OCI-LY3 (cell line): ENCODE results near the gene LTBP1.

Experiments
- H2AFZ ChIP-seq: fragments of 200-600, 300-600 bp; shearing (Covaris generic); 2 replicates; pipeline ENCODE4 v1.6.0; 2014; ENCODE audit warnings: antibody characterized with exemption, low read depth, low read length
- H3K27ac ChIP-seq: fragments of 200-600, 300-600 bp; sonication (generic); 2 replicates; pipeline ENCODE4 v1.5.1; 2014; ENCODE audit warnings: mild to moderate bottlenecking, low read length, moderate library complexity, mixed read lengths
- H3K27me3 ChIP-seq: fragments of 200-600, 300-600 bp; sonication (generic); 2 replicates; pipeline ENCODE4 v1.6.1; 2014; ENCODE audit warnings: low read depth, low read length, mixed read lengths
- H3K36me3 ChIP-seq: fragments of 200-600, 300-600 bp; sonication (generic); replicated peaks from 2 replicates; pipeline ENCODE3; 2014; ENCODE audit warnings: low read depth, low read length, mixed read lengths
- H3K4me1 ChIP-seq: fragments of 300-600, 200-600 bp; sonication (generic); 2 replicates; pipeline ENCODE4 v1.6.1; 2014; ENCODE audit warnings: low read length, mixed read lengths
- H3K4me2 ChIP-seq: fragments of 200-600, 300-600 bp; sonication (generic); 2 replicates; pipeline ENCODE4 v1.6.1; 2014; ENCODE audit warnings: low read length, mixed read lengths
- H3K4me3 ChIP-seq: fragments of 300-600, 200-600 bp; sonication (generic); 2 replicates; pipeline ENCODE4 v1.5.1; 2014; ENCODE audit warnings: antibody characterized with exemption, mild to moderate bottlenecking, low read length, moderate library complexity
- H3K79me2 ChIP-seq: fragments of 300-600, 200-600 bp; shearing (Covaris generic); 2 replicates; pipeline ENCODE4 v1.6.1; 2014; ENCODE audit warnings: mild to moderate bottlenecking, low read length, mixed read lengths
- H3K9ac ChIP-seq: fragments of 300-600, 200-600 bp; shearing (Covaris generic); 2 replicates; pipeline ENCODE4 v1.6.0; 2014; ENCODE audit warnings: mild to moderate bottlenecking, low read length, moderate library complexity
- H3K9me3 ChIP-seq: fragments of 200-600, 300-600 bp; shearing (Covaris generic); 2 replicates; pipeline ENCODE4 v1.6.1; 2014; ENCODE audit warnings: low read length, mixed read lengths; ENCODE audit not compliant: insufficient read depth
- H4K20me1 ChIP-seq: fragments of 200-600, 300-600 bp; sonication (generic); 2 replicates; pipeline ENCODE4 v1.6.1; 2016; ENCODE audit warnings: low read length, mixed read lengths; ENCODE audit not compliant: insufficient read depth
- EZH2phosphoT487 ChIP-seq: fragments of 200-600 bp; shearing (Covaris generic); IDR thresholded peaks from 2 replicates; pipeline ENCODE4 v1.6.1; 2018; ENCODE audit warnings: antibody characterized with exemption, mixed run types, low read depth
- TF ChIP-seq, protein P1 (sequence below): fragments of 200-600, 300-600 bp; sonication (generic); IDR thresholded peaks from 2 replicates; pipeline ENCODE4 v1.5.1; 2014; ENCODE audit warnings: antibody characterized with exemption, low read length, low read depth

Gene LTBP1

DNA sequence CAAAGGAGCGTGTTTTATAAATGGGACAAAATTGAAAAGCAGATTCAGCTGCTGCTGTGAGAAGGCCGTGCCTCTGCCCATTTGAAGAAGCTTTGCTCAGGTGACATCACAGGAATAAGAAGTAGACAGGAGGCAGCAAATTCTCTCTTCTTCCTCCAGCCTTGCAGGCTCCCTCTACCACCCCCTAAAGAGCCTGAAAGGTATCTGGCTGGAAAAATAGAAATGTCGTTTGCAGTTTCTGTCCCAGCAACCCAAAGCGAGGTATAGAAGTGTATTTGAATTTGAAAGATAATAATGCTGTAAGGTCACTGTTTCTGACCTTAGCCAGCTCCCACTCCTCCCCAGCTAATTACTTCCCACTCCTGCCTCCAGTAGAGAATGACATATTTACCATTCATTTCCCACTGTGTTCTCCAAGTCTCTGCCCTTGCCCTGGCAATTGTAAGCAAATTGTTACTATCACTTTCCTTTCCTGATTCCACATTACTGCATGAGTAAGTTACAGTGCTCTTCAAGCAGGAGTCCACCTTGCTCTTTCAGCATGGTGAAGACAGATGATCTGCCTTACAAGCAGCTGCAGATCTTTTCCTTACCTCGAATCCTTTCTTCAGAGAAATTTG, 472.9 kb downstream of the LTBP1 start:
- Histone ChIP-seq H3K9ac (no peak overlapping the region), H3K27me3 (no peaks in the 10 kb centered on the region), H4K20me1 (no peaks in the 10 kb centered on the region), H3K79me2 (no peaks in the 10 kb centered on the region), H3K9me3 (no peaks in the 10 kb centered on the region), H3K4me2 (peak overlapping the region; percentile 33), H3K36me3 (no peaks in the 10 kb centered on the region), H2AFZ (no peak overlapping the region), H3K4me3 (no peak overlapping the region), H3K27ac (no peak overlapping the region), H3K4me1 (peaks cover 9% of the 10 kb centered on the region)
- no peak for TF ChIP-seq EZH2phosphoT487
- TF ChIP-seq, protein P1, sequence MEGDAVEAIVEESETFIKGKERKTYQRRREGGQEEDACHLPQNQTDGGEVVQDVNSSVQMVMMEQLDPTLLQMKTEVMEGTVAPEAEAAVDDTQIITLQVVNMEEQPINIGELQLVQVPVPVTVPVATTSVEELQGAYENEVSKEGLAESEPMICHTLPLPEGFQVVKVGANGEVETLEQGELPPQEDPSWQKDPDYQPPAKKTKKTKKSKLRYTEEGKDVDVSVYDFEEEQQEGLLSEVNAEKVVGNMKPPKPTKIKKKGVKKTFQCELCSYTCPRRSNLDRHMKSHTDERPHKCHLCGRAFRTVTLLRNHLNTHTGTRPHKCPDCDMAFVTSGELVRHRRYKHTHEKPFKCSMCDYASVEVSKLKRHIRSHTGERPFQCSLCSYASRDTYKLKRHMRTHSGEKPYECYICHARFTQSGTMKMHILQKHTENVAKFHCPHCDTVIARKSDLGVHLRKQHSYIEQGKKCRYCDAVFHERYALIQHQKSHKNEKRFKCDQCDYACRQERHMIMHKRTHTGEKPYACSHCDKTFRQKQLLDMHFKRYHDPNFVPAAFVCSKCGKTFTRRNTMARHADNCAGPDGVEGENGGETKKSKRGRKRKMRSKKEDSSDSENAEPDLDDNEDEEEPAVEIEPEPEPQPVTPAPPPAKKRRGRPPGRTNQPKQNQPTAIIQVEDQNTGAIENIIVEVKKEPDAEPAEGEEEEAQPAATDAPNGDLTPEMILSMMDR, result no peak

GRCh38 chr2:33420726-33421125, 474.0 kb downstream of the LTBP1 start:
- Histone ChIP-seq H3K27ac (no peak overlapping the region), H2AFZ (no peak overlapping the region; the same call in 1 of the 2 replicates), H3K27me3 (no peaks in the 10 kb centered on the region), H3K4me1 (peaks cover 9% of the 10 kb centered on the region), H3K79me2 (no peaks in the 10 kb centered on the region), H3K9me3 (no peaks in the 10 kb centered on the region), H4K20me1 (no peaks in the 10 kb centered on the region), H3K4me3 (no peak overlapping the region), H3K9ac (no peak overlapping the region), H3K4me2 (no peak overlapping the region), H3K36me3 (no peaks in the 10 kb centered on the region)
- TF ChIP-seq, protein P1, result no peak
- TF ChIP-seq EZH2phosphoT487, result no peak

DNA sequence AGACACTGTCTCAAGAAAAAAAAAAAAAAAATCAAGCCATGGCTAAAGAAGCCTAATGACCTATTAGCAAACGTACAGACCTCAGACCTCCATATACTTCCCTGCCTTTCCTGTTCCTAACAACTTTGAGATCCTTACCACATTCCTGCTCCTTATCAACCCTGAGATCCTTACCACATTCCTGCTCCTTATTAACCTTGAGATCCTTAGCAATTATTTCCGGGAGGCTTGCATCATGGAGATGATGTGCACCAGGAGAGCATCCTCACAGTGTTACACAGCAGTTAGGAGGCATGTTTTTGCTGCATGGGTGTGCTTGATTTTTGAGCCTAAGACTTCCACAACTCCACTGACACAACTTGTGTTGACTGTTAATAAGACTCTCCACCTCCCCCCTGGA, 475.1 kb downstream of the LTBP1 start:
- Histone ChIP-seq H4K20me1 (no peaks in the 10 kb centered on the region), H3K9me3 (no peaks in the 10 kb centered on the region), H3K27me3 (no peaks in the 10 kb centered on the region), H3K4me3 (no peak overlapping the region), H3K9ac (no peak overlapping the region), H3K79me2 (no peaks in the 10 kb centered on the region), H3K4me1 (peaks cover 9% of the 10 kb centered on the region), H3K4me2 (no peak overlapping the region), H2AFZ (no peak overlapping the region), H3K36me3 (no peaks in the 10 kb centered on the region), H3K27ac (no peak overlapping the region)
- no peak for TF ChIP-seq EZH2phosphoT487
- TF ChIP-seq, protein P1, result no peak

- Histone ChIP-seq H3K4me2 (no peak overlapping the region), H3K79me2 (no peaks in the 10 kb centered on the region), H4K20me1 (no peaks in the 10 kb centered on the region), H3K9ac (no peak overlapping the region), H2AFZ (no peak overlapping the region), H3K36me3 (no peaks in the 10 kb centered on the region), H3K4me3 (no peak overlapping the region), H3K27ac (no peak overlapping the region), H3K9me3 (no peaks in the 10 kb centered on the region), H3K27me3 (no peaks in the 10 kb centered on the region), H3K4me1 (peaks cover 3% of the 10 kb centered on the region)
- TF ChIP-seq, protein P1, result no peak
- no peak for TF ChIP-seq EZH2phosphoT487
Observed at GRCh38 chr2:33425161-33425560, 478.4 kb downstream of the LTBP1 start.
